GM21381 (cell line): ENCODE measurements around the gene PARD3B.

Experiments used
- ATAC-seq: cut with Tn5 transposase; IDR thresholded peaks from one replicate; pipeline ENCODE4 v1.9.1; 2021; ENCODE audit warnings: mild to moderate bottlenecking, moderate library complexity; ENCODE audit not compliant: unreplicated experiment

The PARD3B gene

DNA sequence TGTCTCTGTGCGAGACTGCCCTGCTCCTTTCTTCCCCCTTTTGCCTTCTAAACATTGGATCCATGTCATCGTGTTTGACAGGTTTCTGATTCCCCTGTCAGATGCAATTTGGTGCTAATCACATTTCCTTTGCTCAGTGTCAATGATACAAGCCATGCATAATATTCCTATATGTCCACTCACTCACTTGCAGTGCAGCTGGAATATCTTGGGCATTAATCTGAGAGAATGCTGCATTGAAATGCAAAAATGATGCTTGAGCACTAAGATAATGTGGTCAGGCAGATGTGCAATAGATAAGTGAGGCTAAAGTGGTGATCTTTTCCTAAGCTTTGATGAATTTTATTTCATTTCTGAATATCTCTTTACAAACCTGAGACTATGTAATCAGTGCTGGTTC is 375.5 kb downstream of the PARD3B start:
- no peak for ATAC-seq

DNA sequence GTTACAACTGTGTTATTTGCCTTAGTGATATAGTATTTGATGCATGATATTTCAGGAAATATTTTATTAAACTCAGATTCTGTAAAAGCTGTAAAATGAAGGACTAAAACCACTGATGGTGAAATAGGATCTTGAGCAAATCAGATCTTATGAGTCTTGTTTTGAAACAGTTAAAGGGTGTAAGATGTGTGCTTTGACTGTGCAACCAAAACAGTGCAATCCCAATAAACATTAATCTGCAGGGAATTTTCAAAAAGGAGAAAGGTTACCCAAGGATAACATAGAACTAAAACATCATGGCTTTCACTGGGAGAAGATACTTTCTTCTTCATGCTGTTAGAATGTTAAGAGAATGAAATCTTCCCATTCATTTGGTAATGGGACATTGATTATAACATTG is 378.7 kb downstream of the PARD3B start:
- no peak for ATAC-seq

DNA sequence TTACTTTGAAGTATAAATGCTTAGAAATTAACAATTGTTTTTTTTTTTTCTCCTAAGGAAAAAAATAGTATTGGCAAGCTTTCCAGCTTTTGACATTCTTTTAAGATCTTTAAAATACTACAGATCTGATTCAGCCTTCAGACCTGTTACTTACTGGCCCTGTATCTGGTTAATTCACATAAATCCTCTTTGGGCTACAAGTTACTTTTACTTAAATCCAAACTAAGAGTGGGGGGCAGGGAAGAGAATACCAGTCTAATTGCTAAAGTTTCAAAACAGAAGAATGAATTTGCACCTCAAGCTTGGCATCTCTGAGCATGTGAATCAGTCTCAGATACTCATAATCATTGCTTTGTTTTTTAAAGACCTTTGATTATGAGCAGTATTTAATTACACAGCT is 386.3 kb downstream of the PARD3B start:
- no peak for ATAC-seq

DNA sequence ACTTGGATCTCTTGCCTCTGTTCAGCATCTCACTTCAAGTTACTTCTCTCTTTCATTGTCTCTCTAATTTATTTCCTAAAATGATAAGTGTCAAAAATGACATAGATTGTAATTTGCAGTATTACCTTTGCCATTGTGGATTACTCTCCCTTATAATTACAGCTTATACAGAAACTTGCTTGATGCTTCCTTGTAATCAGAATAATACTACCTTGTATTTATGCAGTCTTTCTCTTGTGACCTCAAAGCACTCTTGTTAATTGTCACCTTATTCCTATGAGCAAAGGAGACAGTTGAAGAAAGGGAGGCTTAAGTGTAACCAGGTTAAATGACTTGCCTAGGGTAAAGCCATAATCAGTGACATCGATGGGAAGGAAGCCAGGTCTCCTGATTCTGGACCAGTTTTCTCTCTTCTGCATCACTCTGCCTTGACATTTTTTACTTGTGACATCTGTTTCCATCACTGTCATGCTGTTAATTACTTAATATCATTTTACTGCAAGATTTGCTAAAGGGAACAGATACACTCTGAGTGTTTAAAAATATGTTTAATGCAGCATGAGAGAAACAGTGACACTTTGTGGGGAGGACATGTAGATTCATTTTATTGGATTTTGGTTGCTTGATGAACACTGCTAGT is 388.6 kb downstream of the PARD3B start:
- ATAC-seq, result no peak

DNA sequence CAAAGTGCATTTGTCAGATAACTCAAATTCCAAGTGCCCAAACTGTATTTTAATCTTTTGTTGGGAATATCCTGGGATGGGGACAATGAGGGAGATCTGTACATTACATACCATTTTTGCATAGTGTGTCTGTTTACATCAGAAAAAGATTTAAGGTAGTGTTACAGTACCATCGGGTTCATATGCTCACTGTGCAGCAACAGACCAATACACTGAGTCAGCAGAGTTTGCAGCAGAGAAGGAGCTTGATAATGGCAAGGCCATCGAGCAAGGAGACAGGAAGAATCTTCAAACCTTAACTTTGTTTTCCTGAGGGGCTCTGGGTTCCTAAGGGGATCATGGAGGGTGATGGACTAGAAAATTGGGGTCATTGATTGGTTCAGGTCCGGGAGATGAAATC is 399.7 kb downstream of the PARD3B start:
- no peak for ATAC-seq

DNA sequence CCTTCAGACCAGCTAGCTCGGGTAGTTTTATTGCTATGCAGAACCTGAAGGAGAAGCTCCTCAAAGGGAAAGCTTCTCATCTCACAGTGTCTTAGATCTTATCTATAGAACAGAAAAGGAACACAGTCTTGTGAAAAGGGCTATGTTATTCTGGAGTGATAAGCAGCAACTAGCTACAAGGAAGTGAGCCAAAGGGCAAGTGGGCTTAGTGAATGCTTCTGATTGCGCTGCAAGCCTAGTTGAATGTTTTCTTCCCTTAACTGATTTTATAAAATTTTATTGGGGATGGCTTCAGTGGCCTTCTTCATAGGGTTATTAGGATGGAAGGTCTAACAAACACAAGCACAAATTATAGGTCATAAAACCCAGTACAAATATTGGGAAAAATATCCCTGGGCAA is 400.1 kb downstream of the PARD3B start:
- ATAC-seq, result no peak

DNA sequence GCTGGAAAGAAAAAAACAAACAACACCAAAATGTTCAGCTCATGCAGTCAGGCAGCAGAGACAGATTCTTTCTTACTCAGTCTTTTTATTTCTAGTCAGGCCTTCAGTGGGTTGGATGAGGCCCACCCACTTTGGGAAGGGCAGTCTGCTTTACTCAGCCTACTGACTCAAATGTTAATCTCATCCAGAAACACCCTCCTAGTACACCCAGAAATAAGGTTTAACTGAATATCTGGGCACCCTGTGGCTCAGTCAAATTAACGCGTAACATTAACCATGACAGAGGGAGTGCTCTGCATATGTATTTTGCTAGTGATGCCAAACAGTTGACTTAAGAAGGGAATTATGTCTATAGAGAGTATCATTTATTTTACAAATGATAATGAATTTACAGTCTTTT is 401.6 kb downstream of the PARD3B start:
- ATAC-seq, result no peak

DNA sequence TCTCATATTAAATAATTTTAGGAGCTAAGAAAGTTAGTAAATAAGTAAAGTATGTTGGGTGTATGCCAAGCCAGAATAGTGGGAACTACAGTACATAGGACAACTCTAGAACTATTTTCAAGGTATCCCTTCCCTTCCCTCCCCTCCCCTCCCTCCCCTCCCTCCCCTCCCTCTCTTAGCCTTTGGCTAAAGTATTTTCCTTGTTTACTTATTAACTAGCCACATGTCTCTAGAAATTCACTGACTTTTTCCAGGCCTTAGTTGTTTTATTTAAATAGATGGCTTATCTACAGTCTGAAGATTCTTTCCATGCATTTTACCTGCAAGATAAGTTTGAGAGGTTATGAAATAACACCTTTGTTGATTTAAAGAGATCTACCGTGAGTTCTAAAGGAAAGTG is 402.1 kb downstream of the PARD3B start:
- ATAC-seq, result no peak

DNA sequence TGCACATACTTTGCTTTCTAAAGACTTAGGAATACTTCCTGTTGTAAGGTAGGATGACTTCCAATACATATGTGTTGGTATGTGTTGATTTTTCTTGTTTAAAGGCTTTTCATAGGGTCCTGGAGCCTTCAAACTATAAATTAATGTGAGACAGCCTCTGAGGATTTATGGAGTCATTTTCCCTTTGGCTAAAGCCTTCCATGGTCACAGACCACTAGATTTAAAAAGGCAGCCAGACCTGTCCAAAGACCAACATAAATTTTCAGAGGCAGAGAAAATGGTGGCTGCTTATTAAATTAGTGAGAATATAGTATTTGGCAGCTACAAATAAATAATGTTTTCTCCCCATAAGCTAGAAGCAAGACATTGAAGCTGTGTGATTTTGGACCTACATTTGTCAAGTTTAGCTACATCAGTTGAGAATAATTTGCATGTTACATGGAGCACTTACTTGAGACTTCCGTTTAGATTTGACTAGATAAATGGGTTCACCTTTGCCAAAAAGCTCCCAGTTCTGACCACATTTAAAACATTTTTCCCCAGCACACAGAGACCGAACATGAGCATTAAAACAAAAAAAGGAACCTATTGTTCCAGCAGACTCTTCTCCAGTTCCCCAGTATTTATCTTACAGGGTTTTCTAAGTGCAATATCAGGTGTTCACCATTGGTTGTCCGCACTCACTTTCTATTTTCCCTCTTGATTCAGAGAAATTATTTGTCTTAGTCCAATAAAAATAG is 402.9 kb downstream of the PARD3B start:
- ATAC-seq, result no peak

DNA sequence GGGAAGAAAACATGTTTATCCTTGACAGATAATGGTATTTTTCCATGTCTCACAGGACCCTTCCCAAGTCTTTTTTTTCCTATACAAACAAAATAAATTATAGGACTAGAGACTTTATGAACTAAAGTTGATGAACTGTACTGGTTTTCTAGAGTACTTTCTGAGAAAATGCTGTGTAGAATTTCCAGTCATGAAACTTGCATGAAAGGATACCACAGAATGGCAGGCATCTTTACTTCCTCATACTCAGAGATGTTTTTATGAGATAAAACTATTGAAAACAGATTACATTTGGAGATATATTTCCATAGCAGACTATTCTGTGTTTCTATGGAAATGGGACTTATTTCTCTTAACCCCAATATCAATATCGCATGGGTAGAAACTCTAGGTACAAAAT is 403.5 kb downstream of the PARD3B start:
- ATAC-seq, result no peak

DNA sequence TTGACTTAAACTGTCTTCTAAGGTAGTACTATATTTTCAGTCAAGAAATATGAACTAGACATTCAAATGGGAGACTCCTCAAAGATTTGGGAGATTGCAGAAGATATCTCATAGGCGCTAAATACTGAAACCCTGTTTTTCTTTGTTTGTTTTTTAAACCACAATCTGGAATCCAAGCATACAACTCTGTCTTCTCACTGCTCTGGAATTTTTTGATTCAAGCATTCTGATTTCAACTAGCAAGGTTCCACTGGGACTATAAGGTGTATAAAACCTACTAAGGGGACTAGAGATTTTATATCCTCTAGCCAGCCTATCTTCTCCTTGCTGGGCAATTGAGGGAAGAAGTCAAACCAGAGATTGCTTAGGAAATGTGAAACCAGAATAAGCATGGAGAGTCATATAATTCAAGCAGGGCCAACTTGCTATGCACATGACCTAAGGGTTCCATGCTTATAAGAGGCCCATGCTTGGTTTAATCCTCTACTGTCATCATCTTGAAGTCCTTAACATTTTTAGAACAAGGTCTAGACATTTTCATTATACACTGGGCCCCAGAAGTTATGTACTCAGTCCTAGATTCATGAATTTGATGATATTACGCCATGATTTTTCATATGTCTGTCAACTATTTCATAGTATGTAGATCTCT is 405.5 kb downstream of the PARD3B start:
- no peak for ATAC-seq

DNA sequence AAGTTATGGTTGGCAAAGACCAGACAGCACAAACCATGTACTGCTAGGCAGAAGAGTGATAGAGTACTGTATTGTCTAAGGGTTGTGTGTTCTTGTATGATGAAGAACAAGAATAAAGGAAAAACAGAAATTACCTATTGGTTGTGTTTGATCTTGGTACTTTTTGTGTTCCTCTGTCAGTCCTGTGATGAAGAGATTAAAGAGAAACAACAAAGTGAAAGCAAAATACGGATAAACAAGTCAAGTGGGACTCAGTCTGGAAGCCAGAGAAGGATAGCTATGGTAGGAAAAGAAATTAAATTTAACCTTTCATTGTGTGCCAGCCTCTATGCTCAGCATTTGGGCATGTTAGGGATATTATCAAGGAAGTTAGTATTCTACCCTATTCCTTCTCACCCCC is 413.1 kb downstream of the PARD3B start:
- ATAC-seq, result no peak

DNA sequence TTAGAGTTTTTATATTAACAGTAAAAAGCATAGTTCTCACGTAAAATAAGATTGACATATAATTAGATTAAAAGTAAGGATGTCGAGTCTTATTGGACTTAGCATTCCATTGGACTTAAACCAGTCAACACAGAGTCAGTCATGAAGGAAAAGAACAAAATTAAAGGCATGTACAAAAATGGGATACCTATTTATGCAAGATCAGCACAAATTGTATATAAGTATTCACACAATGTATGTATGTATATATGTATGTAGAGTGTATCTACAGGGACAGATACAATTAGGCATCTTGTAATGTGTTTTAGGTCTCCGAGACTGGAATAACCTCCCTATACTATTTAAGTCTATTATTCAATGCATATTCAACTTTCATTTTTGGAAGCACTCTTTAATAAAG is 419.1 kb downstream of the PARD3B start:
- ATAC-seq, result no peak

DNA sequence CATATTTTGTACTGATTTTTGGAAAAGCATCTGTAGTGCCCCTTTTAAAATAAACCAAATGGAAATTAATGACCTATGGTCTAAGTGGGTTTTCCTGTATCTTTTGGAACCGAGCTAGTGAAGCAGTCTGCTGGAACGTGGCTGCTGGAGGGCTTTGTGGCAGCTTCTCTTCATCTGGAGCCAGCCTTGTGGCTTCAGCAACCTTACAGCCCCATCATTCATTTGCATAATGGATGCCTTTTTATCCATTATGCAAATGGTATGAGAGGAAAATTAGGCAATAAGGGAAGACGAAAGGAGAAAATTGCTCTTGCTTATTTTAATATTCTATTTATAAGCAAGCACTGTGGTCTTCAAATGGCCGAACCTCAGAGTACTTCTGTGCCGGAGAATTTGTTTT is 421.0 kb downstream of the PARD3B start:
- ATAC-seq, result no peak

DNA sequence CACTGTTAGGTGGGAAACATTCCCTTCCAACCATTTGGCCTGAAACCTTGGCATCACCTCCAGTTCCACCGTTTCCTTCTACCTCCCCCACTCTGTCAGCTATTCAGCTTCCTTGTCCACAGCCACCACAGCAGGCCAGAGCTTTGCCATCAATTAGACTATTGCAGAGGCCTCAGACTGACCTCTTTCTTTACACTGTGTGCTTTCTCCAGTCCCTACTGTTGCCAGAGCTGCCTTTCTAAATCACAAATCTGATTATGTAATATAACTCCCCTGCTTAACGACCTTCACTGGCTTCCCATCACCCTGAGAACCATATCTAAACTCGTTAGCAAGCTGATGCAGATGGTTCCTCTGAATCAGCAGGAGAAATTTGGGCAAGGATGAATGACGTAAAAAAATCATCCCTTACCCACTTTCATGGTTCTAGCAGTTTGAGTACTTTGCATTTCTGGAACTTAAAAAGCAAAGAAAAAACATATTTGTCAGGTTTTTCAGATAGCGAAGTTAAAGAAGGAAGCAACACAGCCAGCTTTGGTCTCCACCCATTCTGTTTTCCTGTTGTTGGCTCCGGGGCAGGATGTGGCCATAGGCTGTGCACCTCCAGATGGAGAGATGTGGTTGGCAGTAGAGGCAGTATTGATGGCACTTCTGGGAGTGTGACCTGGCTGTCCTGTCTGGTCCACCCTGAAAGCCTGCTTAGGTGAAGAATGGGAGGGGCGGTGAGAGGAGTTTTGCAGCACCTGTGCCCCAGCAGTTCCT is 422.1 kb downstream of the PARD3B start:
- no peak for ATAC-seq

DNA sequence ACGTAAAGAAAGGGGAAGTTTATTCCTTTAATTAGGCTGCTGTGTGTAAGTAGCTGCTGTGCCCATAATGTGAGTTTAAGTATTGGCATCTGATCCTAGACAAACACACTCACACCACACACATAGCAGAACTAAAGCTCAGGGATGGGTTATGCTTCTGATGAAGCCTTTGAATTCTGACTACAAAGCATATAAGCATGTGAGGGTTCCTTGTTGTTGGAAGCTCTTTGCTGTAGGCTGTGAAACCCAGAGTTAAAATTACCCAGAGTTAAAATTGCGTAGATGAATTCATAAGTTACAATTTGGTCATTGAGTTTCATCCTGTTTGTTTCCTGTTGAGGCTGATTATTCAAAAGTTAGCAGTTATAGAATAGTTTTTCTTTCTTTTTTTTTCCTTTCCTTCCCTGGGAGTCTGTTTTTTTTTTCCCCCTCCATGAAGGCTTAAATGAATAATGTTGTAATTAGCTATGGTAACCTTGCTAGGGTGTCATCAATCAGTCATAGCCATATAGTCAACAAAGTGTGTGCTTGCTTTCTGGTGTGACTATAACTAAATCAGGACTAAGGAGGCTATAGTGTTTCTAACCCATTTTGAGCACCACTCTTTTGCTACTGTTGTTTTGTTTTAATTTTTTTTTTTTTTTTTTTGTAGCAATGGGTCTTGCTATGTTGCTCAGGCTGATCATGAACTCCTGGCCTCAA is 426.1 kb downstream of the PARD3B start:
- ATAC-seq, result no peak

DNA sequence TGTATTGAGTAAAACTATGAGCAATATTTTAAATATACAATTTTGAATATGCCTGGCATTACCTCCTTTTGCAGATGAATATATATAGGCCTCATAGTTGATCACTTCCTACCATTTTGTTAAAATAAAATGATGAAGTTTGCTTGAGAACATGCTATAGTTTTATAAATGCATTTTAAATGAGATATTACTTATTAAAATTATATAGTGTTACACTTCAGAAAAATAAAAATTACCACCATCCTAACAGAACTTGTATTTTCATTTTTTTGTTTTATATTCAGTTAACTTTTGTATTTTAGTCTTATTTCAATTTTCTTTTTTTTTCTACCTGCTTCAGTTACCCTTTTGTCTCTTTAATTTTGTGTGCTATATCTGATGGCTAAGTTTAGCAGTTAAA is 426.9 kb downstream of the PARD3B start:
- ATAC-seq, result no peak

DNA sequence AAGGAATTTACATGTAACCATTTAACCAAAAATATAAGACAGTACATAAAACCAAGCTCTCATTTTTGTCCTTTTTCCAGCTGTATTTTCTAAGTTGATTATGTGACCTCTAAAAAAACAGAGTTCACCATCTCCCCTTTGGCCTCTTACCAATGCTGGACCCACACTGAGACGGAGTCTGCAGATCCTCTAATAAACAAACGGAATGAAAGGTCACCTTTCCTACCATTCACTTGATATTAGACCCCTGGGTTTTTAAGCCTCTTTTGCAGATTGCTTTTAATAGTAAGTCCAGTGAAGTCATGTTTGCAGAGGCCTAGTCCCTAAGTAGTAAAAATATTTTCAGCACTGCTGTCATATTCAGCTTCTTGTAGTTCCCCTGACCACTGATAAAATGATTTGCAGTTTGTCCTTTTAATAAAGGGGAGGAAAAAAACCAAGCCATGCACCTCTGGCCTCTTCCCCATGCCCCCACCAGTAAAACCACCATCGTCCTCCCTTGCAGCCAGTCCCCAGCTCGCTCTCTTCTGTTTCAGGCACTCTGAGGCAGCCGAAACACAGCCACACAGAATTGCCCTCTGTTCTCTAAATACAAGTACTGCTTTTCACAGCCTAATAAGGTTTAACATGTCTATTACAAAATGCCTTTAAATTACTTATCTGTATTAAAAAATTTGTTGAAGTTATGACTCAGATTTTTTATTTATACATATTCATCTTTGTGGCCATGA is 427.5 kb downstream of the PARD3B start:
- ATAC-seq, result no peak

DNA sequence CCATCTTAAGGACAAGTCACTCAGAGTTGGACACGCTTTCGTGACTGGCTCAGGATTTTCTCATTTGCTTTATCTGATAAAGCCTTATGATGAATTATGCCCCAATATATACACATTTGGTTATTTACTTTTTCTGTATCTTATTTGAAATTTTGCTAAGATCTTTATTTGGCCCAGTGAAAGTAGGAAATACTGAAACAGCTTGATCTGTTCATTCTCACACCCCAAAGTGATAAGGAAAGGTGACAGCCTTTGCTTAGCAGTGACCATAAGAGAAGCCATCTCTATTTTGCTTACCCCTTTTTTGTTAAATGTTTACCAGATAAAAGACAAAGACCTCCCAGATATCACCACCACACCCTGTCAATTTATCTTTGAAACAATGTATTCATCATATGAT is 428.3 kb downstream of the PARD3B start:
- no peak for ATAC-seq

DNA sequence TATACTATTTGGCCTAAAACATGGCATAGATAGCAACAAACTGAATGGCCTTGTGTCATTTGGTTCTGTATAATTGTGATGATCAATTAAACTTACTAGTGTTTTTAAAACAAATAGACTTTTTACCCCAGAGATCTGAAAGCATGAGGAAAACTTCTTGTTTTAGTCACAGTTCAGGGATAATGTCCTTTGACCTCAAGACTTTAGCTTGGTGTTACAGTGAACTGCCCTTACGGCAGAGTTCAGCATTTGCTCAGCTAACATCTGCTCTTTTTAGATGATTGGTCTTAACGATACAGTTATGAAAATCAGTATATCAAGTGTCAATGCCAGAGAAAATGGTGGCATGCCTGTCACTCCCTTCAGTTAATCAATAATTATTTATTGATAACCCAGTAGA is 429.2 kb downstream of the PARD3B start:
- ATAC-seq, result no peak
